Measurements from ENCODE around the gene ZGRF1. TPM values are rescaled to one million over a fixed set of nuclear protein-coding genes. Genes with fewer than 3 reads are reported as not detected.

Gene ZGRF1
- total RNA-seq, 1 experiment from 2014 or later: 21.4 TPM

- Histone ChIP-seq H3K27ac (ENCODE audit: low read depth, low read length) (no peak overlapping the region), H3K79me2 (ENCODE audit: insufficient read depth, low read length) (no peaks in the 10 kb centered on the region), H3K9ac (ENCODE audit: low read length) (no peak overlapping the region), H3K36me3 (ENCODE audit: control insufficient read depth in 1 of 2, insufficient read depth in 2 of 2, low read length in 2 of 2) (no peaks in the 10 kb centered on the region), H3K27me3 (ENCODE audit: insufficient read depth, low read length) (no peaks in the 10 kb centered on the region), H3K9me2 (ENCODE audit: insufficient read depth) (no peaks in the 10 kb centered on the region), H3K4me3 (replicated peaks in 1 of 2; ENCODE audit: low read depth in 1 of 2, low read length in 2 of 2) (no peak overlapping the region), H2AFZ (ENCODE audit: low read depth, low read length, poor library complexity, severe bottlenecking) (no peak overlapping the region), H4K20me1 (ENCODE audit: insufficient read depth) (no peaks in the 10 kb centered on the region), H3K4me2 (ENCODE audit: low read length) (no peak overlapping the region), H3K9me3 (ENCODE audit: control insufficient read depth in 1 of 2, insufficient read depth in 1 of 2, low read depth in 1 of 2, low read length in 2 of 2) (no peaks in the 10 kb centered on the region), H3K4me1 (ENCODE audit: control insufficient read depth in 1 of 2, insufficient read depth in 2 of 2, low read length in 2 of 2) (peaks cover 0 to 5% of the 10 kb centered on the region in 2 experiments; a peak in 1 of 4 replicates)
- ATAC-seq (no peak), DNase-seq (ENCODE audit: low read depth, low spot score) (no peak)
- RAD21 ChIA-PET (ENCODE audit: low non-redundant PET in 1 of 2, low total read pairs in 2 of 2, uncharacterized antibody in 2 of 2, unreplicated experiment in 2 of 2): no interaction called here
- no peak for TF ChIP-seq CTCF (IDR thresholded peaks at IDR 0.05 in 2 of 3, conservative IDR thresholded peaks at IDR 0.05 in 1 of 3; ENCODE audit: borderline replicate concordance in 1 of 3, insufficient read depth in 1 of 3, low read depth in 2 of 3, low read length in 2 of 3)
- no peak for TF ChIP-seq SP1 (IDR thresholded peaks at IDR 0.05; ENCODE audit: low read depth)
- no peak for TF ChIP-seq MAX (IDR thresholded peaks at IDR 0.05)
- no peak for TF ChIP-seq POLR2A (IDR thresholded peaks at IDR 0.05; ENCODE audit: borderline replicate concordance, extremely low read depth, insufficient read depth, insufficient read length)
- TF ChIP-seq SRF (IDR thresholded peaks at IDR 0.05; ENCODE audit: low read depth): no peak
- TF ChIP-seq REST (IDR thresholded peaks at IDR 0.05; ENCODE audit: low read depth): no peak
- TF ChIP-seq EZH2 (IDR thresholded peaks at IDR 0.05): no peak
- no peak for TF ChIP-seq EZH2phosphoT487 (IDR thresholded peaks at IDR 0.05; ENCODE audit: borderline replicate concordance)
- BruUV-seq (replicated peaks): no TSS peak
- POLR2A ChIA-PET: no interaction called here
- CTCF ChIA-PET: no interaction called here
- intact Hi-C loops (cut with micrococcal nuclease): no loop called here
Observed at GRCh38 chr4:112504807-112505206, 131.9 kb downstream of the ZGRF1 start.

All from HCT116 (cell line).